Forelimb muscle (tissue), 1 donor: ENCODE data around the gene ZNF627. TPM values are rescaled to one million over a fixed set of nuclear protein-coding genes. Genes with fewer than 3 reads are reported as not detected.
"Not testable (repeated sequence)": the region's sequence is repeated elsewhere in the genome, so short reads cannot be mapped to it uniquely, and the experiment has no call there.

ENCODE experiments used
- DNase-seq: peaks from one replicate; pipeline ENCODE4 v3.0.0-alpha.2; 2013; ENCODE audit warnings: low read depth
- polyA plus RNA-seq: library from polyadenylated mRNA; unstranded; fragments of 120-200 nt; gene quantifications from one replicate; pipeline ENCODE4 v1.2.1, GENCODE V29; 2013; ENCODE audit not compliant: insufficient read length

Gene ZNF627
- polyA plus RNA-seq, 1 donor = 11.7 TPM

- DNase-seq = no peak
Observed at GRCh38 chr19:11574689-11575088, 22.6 kb upstream of the ZNF627 start.

GRCh38 chr19:11576227-11576626 lies 21.1 kb upstream of the ZNF627 start:
- no peak for DNase-seq

- DNase-seq = no peak
Observed at GRCh38 chr19:11577451-11578257, 19.6 kb upstream of the ZNF627 start, which contains the start of gene ACP5. TSS of gene ACP5 (minus strand) at chr19:11577645. CDS start at chr19:11577317, 328 bp downstream.

GRCh38 chr19:11578258-11579142 lies 18.8 kb upstream of the ZNF627 start:
- DNase-seq = no peak

GRCh38 chr19:11580116-11580515 lies 17.2 kb upstream of the ZNF627 start:
- no peak for DNase-seq

GRCh38 chr19:11581740-11582139 lies 15.5 kb upstream of the ZNF627 start:
- DNase-seq = no peak

- DNase-seq = no peak
Observed at GRCh38 chr19:11586331-11586730, 11.0 kb upstream of the ZNF627 start.

- DNase-seq = peak; percentile 41
Observed at GRCh38 chr19:11587302-11587974, 9.8 kb upstream of the ZNF627 start.

- DNase-seq = no peak
Observed at GRCh38 chr19:11587975-11588631, 9.2 kb upstream of the ZNF627 start.

- DNase-seq = no peak
Observed at GRCh38 chr19:11594084-11594483, 3.2 kb upstream of the ZNF627 start.

- DNase-seq = no peak
Observed at GRCh38 chr19:11596156-11596555, 1.1 kb upstream of the ZNF627 start.

GRCh38 chr19:11598103-11598483 lies 810 bp downstream of the ZNF627 start:
- no peak for DNase-seq

- no peak for DNase-seq
Observed at GRCh38 chr19:11598746-11599145, 1.5 kb downstream of the ZNF627 start.

GRCh38 chr19:11599704-11600103 lies 2.4 kb downstream of the ZNF627 start:
- DNase-seq = not testable (repeated sequence)

- DNase-seq = no peak
Observed at GRCh38 chr19:11606484-11606883, 9.2 kb downstream of the ZNF627 start.

GRCh38 chr19:11611730-11612129 lies 14.4 kb downstream of the ZNF627 start:
- DNase-seq = no peak

GRCh38 chr19:11612816-11613511 lies 15.7 kb downstream of the ZNF627 start:
- no peak for DNase-seq

GRCh38 chr19:11617180-11618062 lies 20.1 kb downstream of the ZNF627 start:
- no peak for DNase-seq

- DNase-seq = no peak
Observed at GRCh38 chr19:11620553-11620952, 23.3 kb downstream of the ZNF627 start.

- not testable (repeated sequence) for DNase-seq
Observed at GRCh38 chr19:11622401-11622800, 25.1 kb downstream of the ZNF627 start.
